ENCODE data around the gene LHB. TPM values are rescaled to one million over a fixed set of nuclear protein-coding genes. Genes with fewer than 3 reads are reported as not detected.

The LHB gene
- polyA plus RNA-seq (0.33 to 0.44 TPM in 2 of 3 replicates, not detected in the other), polyA minus RNA-seq (not detected in 3 replicates)
- not detected for polyA plus RNA-seq (2011; ENCODE audit: low read depth)
- polyA plus RNA-seq (2011; cell fraction: cytosol; rRNA removed) = not detected in 2 replicates
- 0.96 and 2.1 TPM in 2 replicates for polyA plus RNA-seq (2011; cell fraction: nucleus; rRNA removed)
- polyA plus RNA-seq (2012; ENCODE audit: low replicate concordance) = 0.37 and 0.73 TPM in 2 replicates
- polyA minus RNA-seq (2011; cell fraction: cytosol; rRNA and poly(A)+ RNA removed) = not detected
- not detected in 2 replicates for polyA minus RNA-seq (2011; cell fraction: nucleus; rRNA and poly(A)+ RNA removed)

- Histone ChIP-seq H3K4me2 (ENCODE audit: control insufficient read depth, extremely low read depth, insufficient read depth, low read depth, low read length) (peak within 1 kb of the TSS; percentile 81), H2AFZ (ENCODE audit: control insufficient read depth, low read length) (no peak within 1 kb of the TSS), H4K20me1 (ENCODE audit: control insufficient read depth, extremely low read depth, insufficient read depth, low read length) (no peaks in the 10 kb centered on the region)
Observed at GRCh38 chr19:49017041-49017665, at the start of gene LHB. LHB (minus strand) TSS chr19:49017091; CDS start chr19:49017081, 10 bp downstream.

DNA sequence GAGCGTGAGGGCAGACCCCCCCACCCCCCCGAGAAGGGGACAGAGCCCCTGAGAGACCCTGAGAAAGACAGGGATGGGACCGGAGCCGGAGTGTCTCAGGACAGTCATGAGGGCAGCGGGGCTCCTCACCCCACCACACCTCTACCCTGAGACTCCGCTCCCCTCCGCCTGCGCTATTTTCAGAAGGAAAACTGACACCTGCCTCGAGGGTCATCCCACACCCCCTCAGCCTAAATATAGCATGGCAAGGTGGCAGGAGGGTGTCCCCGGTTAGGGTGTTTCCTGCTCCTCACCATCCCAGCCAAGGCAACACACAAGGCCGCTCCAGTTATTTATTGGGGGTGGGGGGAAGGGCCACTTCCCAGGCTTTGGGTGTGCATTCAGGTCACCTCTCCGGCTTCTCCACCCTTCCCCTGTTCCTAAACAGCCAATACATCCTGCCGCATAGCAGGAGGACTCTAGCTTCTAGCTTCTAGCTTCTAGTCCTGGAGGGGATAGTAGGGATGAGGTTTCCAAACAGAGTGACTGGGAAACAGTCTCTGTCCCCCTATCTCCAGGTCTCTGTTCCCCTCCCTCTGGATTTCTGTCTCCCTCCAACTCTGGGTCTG is 49.1 kb upstream of the LHB start:
- Histone ChIP-seq H4K20me1 (ENCODE audit: control insufficient read depth, extremely low read depth, insufficient read depth, low read length) (no peaks in the 10 kb centered on the region), H2AFZ (ENCODE audit: control insufficient read depth, low read length) (no peak overlapping the region), H3K27me3 (ENCODE audit: control insufficient read depth, extremely low read depth, insufficient read depth, low read length) (peaks cover 24% of the 10 kb centered on the region), H3K36me3 (ENCODE audit: control insufficient read depth in 2 of 2, extremely low read depth in 1 of 2, insufficient read depth in 2 of 2, low read length in 2 of 2) (peaks cover 3 to 4% of the 10 kb centered on the region in 2 experiments), H3K4me3 (ENCODE audit: control insufficient read depth in 2 of 3, extremely low read depth in 1 of 3, insufficient read depth in 2 of 3, low read depth in 1 of 3, low read length in 3 of 3) (no peak overlapping the region), H3K4me2 (ENCODE audit: control insufficient read depth, extremely low read depth, insufficient read depth, low read depth, low read length) (no peak overlapping the region), H3K9me3 (ENCODE audit: control insufficient read depth, low read depth, low read length) (no peaks in the 10 kb centered on the region), H3K9me1 (ENCODE audit: control insufficient read depth, extremely low read depth, insufficient read depth, low read length) (no peaks in the 10 kb centered on the region), H3K4me1 (ENCODE audit: control insufficient read depth, extremely low read depth, insufficient read depth, low read length) (peaks cover 12% of the 10 kb centered on the region), H3K27ac (ENCODE audit: control insufficient read depth, insufficient read depth, low read length) (no peak overlapping the region), H3K79me2 (ENCODE audit: control insufficient read depth, insufficient read depth, low read length) (no peaks in the 10 kb centered on the region), H3K9ac (ENCODE audit: control insufficient read depth, extremely low read depth, insufficient read depth, low read length) (no peak overlapping the region)
- FAIRE-seq = no peak
- no peak for DNase-seq (ENCODE audit: low read depth, low spot score)
- dilution Hi-C loops (cut with MboI; ENCODE audit: extremely low pct_ligation_motif_present, low sequenced_read_pairs) = no loop called here
- TF ChIP-seq CTCF (optimal IDR thresholded peaks at IDR 0.05 in 1 of 3, IDR thresholded peaks at IDR 0.05 in 1 of 3, conservative IDR thresholded peaks at IDR 0.05 in 1 of 3; ENCODE audit: extremely low read depth in 1 of 3, insufficient read depth in 2 of 3, low read length in 3 of 3) = no peak
- TF ChIP-seq EZH2 (IDR thresholded peaks at IDR 0.05; ENCODE audit: low read length) = no peak

More at GRCh38 chr19:49017041-49017665, at the start of gene LHB:
- Histone ChIP-seq H3K9me3 (ENCODE audit: control insufficient read depth, low read depth, low read length) (no peaks in the 10 kb centered on the region), H3K27me3 (ENCODE audit: control insufficient read depth, extremely low read depth, insufficient read depth, low read length) (peaks cover 11% of the 10 kb centered on the region), H3K4me3 (ENCODE audit: control insufficient read depth in 2 of 3, extremely low read depth in 1 of 3, insufficient read depth in 2 of 3, low read depth in 1 of 3, low read length in 3 of 3) (peak within 1 kb of the TSS; percentile 14 to 56 (median 35)), H3K9ac (ENCODE audit: control insufficient read depth, extremely low read depth, insufficient read depth, low read length) (no peak within 1 kb of the TSS), H3K36me3 (ENCODE audit: control insufficient read depth in 2 of 2, extremely low read depth in 1 of 2, insufficient read depth in 2 of 2, low read length in 2 of 2) (peaks cover 0 to 14% of the 10 kb centered on the region in 2 experiments), H3K9me1 (ENCODE audit: control insufficient read depth, extremely low read depth, insufficient read depth, low read length) (no peaks in the 10 kb centered on the region), H3K27ac (ENCODE audit: control insufficient read depth, insufficient read depth, low read length) (no peak within 1 kb of the TSS), H3K4me1 (ENCODE audit: control insufficient read depth, extremely low read depth, insufficient read depth, low read length) (peaks cover 18% of the 10 kb centered on the region), H3K79me2 (ENCODE audit: control insufficient read depth, insufficient read depth, low read length) (no peaks in the 10 kb centered on the region)
- DNase-seq (ENCODE audit: low read depth, low spot score) (no peak), FAIRE-seq (no peak)
- TF ChIP-seq CTCF (optimal IDR thresholded peaks at IDR 0.05 in 1 of 3, IDR thresholded peaks at IDR 0.05 in 1 of 3, conservative IDR thresholded peaks at IDR 0.05 in 1 of 3; ENCODE audit: extremely low read depth in 1 of 3, insufficient read depth in 2 of 3, low read length in 3 of 3) (no peak), EZH2 (IDR thresholded peaks at IDR 0.05; ENCODE audit: low read length) (no peak)
- dilution Hi-C loops (cut with MboI; ENCODE audit: extremely low pct_ligation_motif_present, low sequenced_read_pairs) = no loop called here

All from keratinocyte (primary cell).